HEK293 (cell line): ENCODE data around the gene RUFY4.

Experiments used
- CTCF ChIA-PET: fragments of 350-600 bp; formaldehyde crosslinking; extraction: SDS; loops from one replicate; lab custom pipeline; 2021; ENCODE audit warnings: antibody characterized with exemption; lab: Yijun Ruan, JAX
- POLR2A ChIA-PET: fragments of 300-600 bp; formaldehyde crosslinking; extraction: SDS; loops from one replicate; lab custom pipeline; 2020; ENCODE audit warnings: antibody characterized with exemption, inconsistent platforms; lab: Yijun Ruan, JAX
- H3K27ac ChIP-seq: fragments of 200-500 bp; sonication (Bioruptor generic); 2 replicates; pipeline ENCODE4 v1.5.1; 2014; ENCODE audit warnings: low read depth, low read length, control low read depth, inconsistent platforms; ENCODE audit errors: extremely low read depth
- H3K36me3 ChIP-seq, 2 experiments: fragments of 200-500 bp in 1 of 2; sonication (Bioruptor generic) in 1 of 2; 1 replicate in 1 of 2; 2 replicates in 1 of 2; pipeline ENCODE4 v1.5.1; 2014 to 2017; ENCODE audit warnings: inconsistent platforms in 2 of 2, low read length in 2 of 2; ENCODE audit not compliant: control insufficient read depth in 2 of 2, insufficient read depth in 1 of 2
- H3K4me1 ChIP-seq: fragments of 200-500 bp; sonication (Bioruptor generic); 2 replicates; pipeline ENCODE4 v1.5.1; 2014; ENCODE audit warnings: mild to moderate bottlenecking, low read length, inconsistent platforms; ENCODE audit not compliant: control insufficient read depth, insufficient read depth
- H3K4me3 ChIP-seq: 2 replicates; pipeline ENCODE4 v1.5.1; 2011; ENCODE audit warnings: low read depth, mild to moderate bottlenecking, control low read depth, low read length, moderate library complexity
- H3K9me3 ChIP-seq: fragments of 200-500 bp; sonication (Bioruptor generic); 2 replicates; pipeline ENCODE4 v1.5.1; 2014; ENCODE audit warnings: low read depth, low read length, inconsistent platforms; ENCODE audit not compliant: control insufficient read depth, insufficient read depth
- GLI2 ChIP-seq: fragments of 450-650 bp; formaldehyde crosslinking; IDR thresholded peaks from 2 replicates; pipeline ENCODE4; 2017; ENCODE audit warnings: missing biosample characterization, missing genetic modification characterization, low read depth, borderline replicate concordance
- GLIS2 ChIP-seq: fragments of 450-650 bp; formaldehyde crosslinking; IDR thresholded peaks from 2 replicates; pipeline ENCODE4 v1.5.1; 2016; ENCODE audit warnings: missing biosample characterization, missing genetic modification characterization
- HOXA7 ChIP-seq: sonication (generic); formaldehyde crosslinking; IDR thresholded peaks from 2 replicates; pipeline ENCODE4 v1.8.1; 2022; ENCODE audit warnings: missing genetic modification reagents, borderline replicate concordance
- MZF1 ChIP-seq: fragments of 450-650 bp; formaldehyde crosslinking; IDR thresholded peaks from 2 replicates; pipeline ENCODE4 v1.5.1; 2017; ENCODE audit warnings: missing biosample characterization, missing genetic modification characterization, borderline replicate concordance
- SP3 ChIP-seq: fragments of 450-650 bp; formaldehyde crosslinking; IDR thresholded peaks from 2 replicates; pipeline ENCODE4 v1.5.1; 2016; ENCODE audit warnings: missing biosample characterization, missing genetic modification characterization
- YY2 ChIP-seq: fragments of 450-650 bp; formaldehyde crosslinking; IDR thresholded peaks from 2 replicates; pipeline ENCODE4 v1.5.1; 2016; ENCODE audit warnings: missing biosample characterization, missing genetic modification characterization
- ZBTB48 ChIP-seq: fragments of 450-650 bp; formaldehyde crosslinking; IDR thresholded peaks from 2 replicates; pipeline ENCODE4 v1.5.1; 2016; ENCODE audit warnings: missing biosample characterization, missing genetic modification characterization
- ZBTB8A ChIP-seq: fragments of 450-650 bp; formaldehyde crosslinking; IDR thresholded peaks from 2 replicates; pipeline ENCODE4 v1.5.1; 2016; ENCODE audit warnings: missing biosample characterization, missing genetic modification characterization
- ZFP3 ChIP-seq: fragments of 450-650 bp; formaldehyde crosslinking; IDR thresholded peaks from 2 replicates; pipeline ENCODE4 v1.5.1; 2016; ENCODE audit warnings: low read depth, missing biosample characterization, missing genetic modification characterization
- ZNF112 ChIP-seq: fragments of 450-650 bp; formaldehyde crosslinking; IDR thresholded peaks from 2 replicates; pipeline ENCODE4 v1.5.0; 2017; ENCODE audit warnings: missing biosample characterization, missing genetic modification characterization
- ZNF202 ChIP-seq: fragments of 450-650 bp; formaldehyde crosslinking; IDR thresholded peaks from 2 replicates; pipeline ENCODE4 v1.5.1; 2016; ENCODE audit warnings: missing biosample characterization, missing genetic modification characterization, borderline replicate concordance
- ZNF239 ChIP-seq: fragments of 450-650 bp; formaldehyde crosslinking; IDR thresholded peaks from 2 replicates; pipeline ENCODE4 v1.5.1; 2016; ENCODE audit warnings: missing biosample characterization, missing genetic modification characterization
- ZNF266 ChIP-seq: fragments of 450-650 bp; formaldehyde crosslinking; IDR thresholded peaks from 2 replicates; pipeline ENCODE4 v1.5.1; 2016; ENCODE audit warnings: missing biosample characterization, missing genetic modification characterization, low read depth
- ZNF37A ChIP-seq: fragments of 450-650 bp; IDR thresholded peaks from 2 replicates; pipeline ENCODE4 v1.5.1; 2018; ENCODE audit warnings: missing biosample characterization, missing genetic modification characterization
- ZNF514 ChIP-seq: fragments of 450-650 bp; formaldehyde crosslinking; IDR thresholded peaks from 2 replicates; pipeline ENCODE4 v1.5.1; 2016; ENCODE audit warnings: missing biosample characterization, missing genetic modification characterization
- ZNF521 ChIP-seq: fragments of 450-650 bp; formaldehyde crosslinking; IDR thresholded peaks from 2 replicates; pipeline ENCODE4 v1.5.1; 2017; ENCODE audit warnings: missing biosample characterization, mild to moderate bottlenecking, missing genetic modification characterization
- ZNF544 ChIP-seq: fragments of 450-650 bp; formaldehyde crosslinking; IDR thresholded peaks from 2 replicates; pipeline ENCODE4 v1.5.0; 2017; ENCODE audit warnings: missing biosample characterization, missing genetic modification characterization
- ZNF549 ChIP-seq: fragments of 450-650 bp; IDR thresholded peaks from 2 replicates; pipeline ENCODE4 v1.5.1; 2018; ENCODE audit warnings: missing biosample characterization, missing genetic modification characterization, mild to moderate bottlenecking, inconsistent platforms, moderate library complexity
- ZNF571 ChIP-seq: fragments of 450-650 bp; formaldehyde crosslinking; IDR thresholded peaks from 2 replicates; pipeline ENCODE4 v1.5.0; 2017; ENCODE audit warnings: missing biosample characterization, missing genetic modification characterization
- ZNF629 ChIP-seq: fragments of 450-650 bp; formaldehyde crosslinking; IDR thresholded peaks from 2 replicates; pipeline ENCODE4 v1.5.1; 2017; ENCODE audit warnings: missing biosample characterization, missing genetic modification characterization
- ZNF658 ChIP-seq: fragments of 450-650 bp; formaldehyde crosslinking; IDR thresholded peaks from 2 replicates; pipeline ENCODE4; 2016; ENCODE audit warnings: missing biosample characterization, missing genetic modification characterization
- ZNF701 ChIP-seq: fragments of 450-650 bp; formaldehyde crosslinking; IDR thresholded peaks from 2 replicates; pipeline ENCODE4 v1.5.1; 2016; ENCODE audit warnings: missing biosample characterization, missing genetic modification characterization
- ZNF76 ChIP-seq: fragments of 450-650 bp; formaldehyde crosslinking; IDR thresholded peaks from 2 replicates; pipeline ENCODE4; 2016; ENCODE audit warnings: low read depth, missing biosample characterization, missing genetic modification characterization, borderline replicate concordance

RUFY4 gene

DNA sequence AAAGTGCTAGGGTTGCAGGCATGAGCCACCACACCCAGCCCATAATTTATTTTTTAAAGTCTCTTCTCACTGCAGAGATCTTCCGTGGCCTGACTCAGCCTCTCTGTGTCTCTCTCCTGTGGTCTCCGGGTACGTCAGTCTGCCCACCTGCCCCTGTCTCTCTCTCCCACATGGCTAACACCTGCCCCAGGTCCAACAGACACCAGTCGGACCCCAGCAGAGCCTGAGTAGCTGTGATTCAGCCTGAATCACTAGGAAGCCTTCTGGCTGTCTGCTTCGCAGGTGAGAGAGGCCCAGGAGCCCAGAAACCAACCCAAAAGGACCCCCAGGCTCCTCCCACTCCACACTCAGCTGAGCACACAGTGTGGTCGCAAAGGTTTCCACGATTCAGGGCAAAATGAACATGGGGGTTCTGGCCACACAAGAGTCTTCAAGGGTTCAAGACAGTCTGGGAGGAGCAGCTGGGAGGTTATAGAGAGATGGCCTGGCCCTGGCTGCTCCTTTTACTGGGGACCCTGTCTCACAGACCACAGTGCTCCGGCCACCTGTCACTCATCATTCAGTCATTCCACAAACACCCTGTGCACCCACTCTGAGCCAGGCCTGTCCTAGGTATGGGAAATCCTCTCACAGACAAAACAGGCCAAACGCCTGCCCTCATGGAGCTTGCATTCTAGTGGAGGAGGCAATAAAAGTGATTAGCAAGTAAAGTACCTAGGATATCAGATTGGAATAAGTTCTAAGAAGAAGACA, 8.6 kb downstream of the RUFY4 start:
- Histone ChIP-seq H3K36me3 (no peaks in the 10 kb centered on the region), H3K9me3 (no peaks in the 10 kb centered on the region), H3K4me3 (no peak overlapping the region), H3K4me1 (no peaks in the 10 kb centered on the region), H3K27ac (no peak overlapping the region)
- ChIA-PET CTCF (interaction anchor here (0.9 to 1.7 kb wide), 3 partner anchors 9 to 43 kb away, joined by 4 read pairs; partner anchors contain the start of gene RUFY4), POLR2A (no interaction called here)
- TF ChIP-seq ZBTB48 (tag by site-specific recombination) (no peak), GLIS2 (tag by site-specific recombination) (no peak), ZNF266 (tag by site-specific recombination) (no peak), ZNF514 (tag by site-specific recombination) (no peak), MZF1 (tag by site-specific recombination) (no peak)

DNA sequence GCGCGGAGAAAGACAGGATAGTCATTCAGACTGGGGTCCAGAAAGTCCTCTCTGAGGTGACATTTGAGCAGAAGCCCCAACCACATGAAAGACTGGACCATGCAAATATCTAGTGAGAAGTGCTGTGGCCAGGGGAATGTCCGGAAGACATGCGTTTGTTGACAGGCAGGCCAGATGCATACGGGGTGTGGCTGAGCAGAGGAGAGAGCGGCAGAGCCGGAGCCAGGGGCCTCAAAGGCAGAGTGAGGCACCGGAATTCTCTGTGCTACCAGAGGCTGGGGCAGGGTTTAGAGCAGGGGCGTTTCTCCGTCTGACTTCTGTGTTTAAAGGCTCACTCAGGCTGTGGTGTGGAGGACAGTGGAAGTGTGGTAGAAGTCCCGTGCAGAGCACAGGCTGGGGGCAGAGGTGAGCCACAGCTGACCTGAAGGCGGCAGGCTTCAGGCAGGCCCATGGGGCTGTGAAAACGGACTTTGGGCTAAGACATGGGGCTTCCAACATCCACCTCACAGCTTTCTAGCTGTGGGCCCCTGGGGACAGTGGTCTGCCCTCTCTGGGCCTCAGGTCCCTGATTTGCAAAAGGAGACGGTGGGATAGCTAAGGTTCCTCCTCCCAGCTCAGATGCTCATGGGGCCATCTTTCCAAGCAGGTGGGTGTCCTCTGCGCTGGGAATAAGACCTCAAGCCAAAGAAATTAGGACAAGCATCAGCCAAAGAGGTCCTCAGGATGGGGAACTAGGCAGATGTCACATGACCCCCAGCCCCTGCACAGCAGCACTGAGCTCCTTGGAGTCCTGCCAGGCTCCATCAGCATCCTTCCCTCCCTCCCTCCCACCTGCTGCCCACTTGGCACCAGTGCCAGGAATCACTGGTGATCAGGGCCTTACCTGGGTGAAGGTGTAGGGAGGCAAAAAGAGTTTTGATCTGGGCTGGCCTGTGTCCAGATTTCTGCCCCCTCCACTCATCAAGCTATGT, 11.2 kb downstream of the RUFY4 start:
- Histone ChIP-seq H3K27ac (no peak overlapping the region), H3K9me3 (no peaks in the 10 kb centered on the region), H3K36me3 (no peaks in the 10 kb centered on the region), H3K4me1 (no peaks in the 10 kb centered on the region), H3K4me3 (no peak overlapping the region)
- no peak for TF ChIP-seq ZNF701 (tag by site-specific recombination)
- no peak for TF ChIP-seq ZNF514 (tag by site-specific recombination)
- TF ChIP-seq ZNF37A (tag by site-specific recombination) = no peak
- TF ChIP-seq ZNF112 (tag by site-specific recombination) = no peak
- no peak for TF ChIP-seq ZNF658 (tag by site-specific recombination)
- TF ChIP-seq ZBTB8A (tag by site-specific recombination) = no peak
- ChIA-PET CTCF (interaction anchor here (0.6 to 4.0 kb wide), 2 partner anchors 11 to 298 kb away, joined by 4 to 19 read pairs; partner anchors contain the start of gene RUFY4), POLR2A (interaction anchor here (0.5 kb wide), 1 partner anchor 1957 kb away, joined by 3 read pairs; no protein-coding TSS in a partner anchor)

DNA sequence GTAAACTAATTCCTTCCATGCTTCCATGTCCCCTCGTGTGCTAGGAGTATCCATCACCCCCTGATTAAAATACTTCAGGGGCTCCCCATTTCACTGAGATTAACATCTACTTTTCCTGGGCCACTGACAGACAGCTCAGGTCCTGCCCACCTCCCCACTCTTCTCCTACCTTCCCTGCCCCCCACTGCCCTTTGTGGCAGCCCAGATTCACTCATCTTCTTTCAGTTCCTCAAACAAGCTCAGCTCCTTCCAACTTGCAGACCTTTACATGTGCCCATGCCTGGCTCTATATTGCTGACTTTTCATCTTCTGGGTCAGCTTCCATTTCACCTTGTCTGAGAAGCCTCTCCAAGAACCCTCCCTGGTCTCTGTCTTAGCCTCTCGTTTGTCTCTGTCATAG, 12.0 kb downstream of the RUFY4 start:
- H3K4me3 ChIP-seq = no peak overlapping the region
- TF ChIP-seq SP3 (tag by site-specific recombination) (no peak), ZNF239 (tag by site-specific recombination) (0 out of 2 replicates have a peak, but pooled peaks have one; percentile 37)
- TF ChIP-seq, all 188 proteins: peak for 1
- POLR2A ChIA-PET = no interaction called here
- CTCF ChIA-PET = interaction anchor here (0.6 to 4.0 kb wide), 3 partner anchors 12 to 1656 kb away, joined by 3 to 19 read pairs (median 3); partner anchors contain the start of gene RUFY4
- Histone ChIP-seq H3K9me3 (no peaks in the 10 kb centered on the region), H3K4me1 (no peaks in the 10 kb centered on the region), H3K27ac (no peak overlapping the region), H3K36me3 (no peaks in the 10 kb centered on the region)

DNA sequence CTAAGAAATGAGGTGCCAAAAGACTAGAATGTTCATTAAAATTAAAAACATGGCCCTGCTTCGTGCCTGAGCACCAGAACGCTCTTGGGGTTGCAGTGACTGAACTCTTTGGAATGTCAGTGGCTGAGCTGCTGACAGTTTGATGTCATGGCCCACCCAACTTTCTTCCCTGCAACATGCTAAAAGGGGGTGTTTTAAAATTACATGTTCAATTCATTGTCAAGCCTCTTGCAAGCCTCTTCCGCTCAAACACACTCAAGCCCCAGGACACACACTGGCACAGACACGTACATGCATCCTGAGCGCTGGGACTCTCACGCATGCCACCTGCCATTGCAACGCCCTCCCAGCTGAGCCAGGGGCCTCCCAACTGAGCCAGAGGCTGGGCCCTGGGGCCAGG, 12.6 kb downstream of the RUFY4 start:
- ChIA-PET CTCF (interaction anchor here (0.6 to 4.0 kb wide), 4 partner anchors 12 to 1657 kb away, joined by 3 to 19 read pairs (median 3); partner anchors contain the start of gene RUFY4), POLR2A (no interaction called here)
- TF ChIP-seq ZNF549 (tag by site-specific recombination) (no peak), YY2 (tag by site-specific recombination) (no peak), ZNF202 (tag by site-specific recombination) (no peak), ZNF76 (tag by site-specific recombination) (no peak), ZNF629 (tag by site-specific recombination) (no peak), ZNF571 (tag by site-specific recombination) (no peak), ZNF521 (tag by site-specific recombination) (no peak), ZNF239 (tag by site-specific recombination) (no peak), ZNF544 (tag by site-specific recombination) (no peak), GLI2 (tag by site-specific recombination) (no peak), ZFP3 (tag by site-specific recombination) (no peak), HOXA7 (no peak), ZNF112 (tag by site-specific recombination) (no peak)
- no peak overlapping the region for H3K27ac ChIP-seq
- no peaks in the 10 kb centered on the region for H3K36me3 ChIP-seq
- H3K4me3 ChIP-seq = no peak overlapping the region
- no peaks in the 10 kb centered on the region; the same call in 1 of the 2 replicates for H3K9me3 ChIP-seq
- H3K4me1 ChIP-seq = no peaks in the 10 kb centered on the region
